MM.1S (cell line): ENCODE results near the gene KRTDAP.

ENCODE experiments used
- EZH2 ChIP-seq: fragments of 300-600 bp; sonication (generic); optimal IDR thresholded peaks from 2 replicates; pipeline ENCODE3; 2017; ENCODE audit warnings: low read depth, mild to moderate bottlenecking, antibody characterized with exemption, low read length, mixed read lengths
- TF ChIP-seq, protein P1 (sequence below): fragments of 300-600 bp; sonication (generic); IDR thresholded peaks from 2 replicates; pipeline ENCODE4 v1.5.1; 2016; ENCODE audit warnings: antibody characterized with exemption, low read length, mixed read lengths

DNA sequence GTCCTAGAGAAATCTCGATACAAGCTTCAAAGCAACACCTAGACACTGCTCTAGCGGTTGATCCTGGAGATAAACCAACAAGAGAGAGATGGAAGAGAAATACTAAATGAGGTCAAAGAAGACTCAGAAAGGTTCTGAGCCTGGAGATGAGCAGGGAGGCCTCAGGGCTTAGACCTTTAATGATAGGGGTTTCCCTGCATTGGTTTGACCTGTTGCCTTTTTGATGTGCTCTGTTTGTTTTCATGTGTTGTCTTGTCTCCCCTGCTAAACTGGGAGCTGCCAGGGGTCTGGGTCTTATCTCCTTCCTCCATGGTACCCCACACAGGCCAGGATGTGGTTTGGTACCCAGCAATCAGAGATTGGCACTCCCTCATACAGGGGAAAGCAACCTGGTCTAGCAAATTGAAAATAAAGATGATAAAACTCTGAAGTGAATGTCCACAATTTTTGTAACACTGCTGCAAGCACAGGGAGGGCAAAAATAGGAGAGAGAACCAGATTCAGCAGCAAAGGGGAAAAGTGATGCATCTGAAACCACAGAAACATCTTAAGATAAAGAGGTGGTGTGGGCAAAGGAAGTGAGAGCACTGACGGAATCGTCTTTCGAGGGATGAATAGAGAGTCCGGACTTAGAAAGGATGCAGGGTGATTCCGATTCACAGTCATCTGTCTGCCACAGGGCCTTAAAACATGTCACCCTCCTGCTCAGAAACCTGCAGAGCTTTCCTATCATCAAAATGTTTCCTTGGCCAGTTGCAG is 38.7 kb downstream of the KRTDAP start:
- TF ChIP-seq, protein P1, sequence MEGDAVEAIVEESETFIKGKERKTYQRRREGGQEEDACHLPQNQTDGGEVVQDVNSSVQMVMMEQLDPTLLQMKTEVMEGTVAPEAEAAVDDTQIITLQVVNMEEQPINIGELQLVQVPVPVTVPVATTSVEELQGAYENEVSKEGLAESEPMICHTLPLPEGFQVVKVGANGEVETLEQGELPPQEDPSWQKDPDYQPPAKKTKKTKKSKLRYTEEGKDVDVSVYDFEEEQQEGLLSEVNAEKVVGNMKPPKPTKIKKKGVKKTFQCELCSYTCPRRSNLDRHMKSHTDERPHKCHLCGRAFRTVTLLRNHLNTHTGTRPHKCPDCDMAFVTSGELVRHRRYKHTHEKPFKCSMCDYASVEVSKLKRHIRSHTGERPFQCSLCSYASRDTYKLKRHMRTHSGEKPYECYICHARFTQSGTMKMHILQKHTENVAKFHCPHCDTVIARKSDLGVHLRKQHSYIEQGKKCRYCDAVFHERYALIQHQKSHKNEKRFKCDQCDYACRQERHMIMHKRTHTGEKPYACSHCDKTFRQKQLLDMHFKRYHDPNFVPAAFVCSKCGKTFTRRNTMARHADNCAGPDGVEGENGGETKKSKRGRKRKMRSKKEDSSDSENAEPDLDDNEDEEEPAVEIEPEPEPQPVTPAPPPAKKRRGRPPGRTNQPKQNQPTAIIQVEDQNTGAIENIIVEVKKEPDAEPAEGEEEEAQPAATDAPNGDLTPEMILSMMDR = no peak
- no peak for TF ChIP-seq EZH2
